HEK293 (cell line): ENCODE data around the gene GPS1.
A peak's percentile ranks its signal among the peaks of the same experiment; 100 is the strongest.

Source experiments
- CTCF ChIA-PET: fragments of 350-600 bp; formaldehyde crosslinking; extraction: SDS; loops from one replicate; lab custom pipeline; 2021; ENCODE audit warnings: antibody characterized with exemption; lab: Yijun Ruan, JAX
- POLR2A ChIA-PET: fragments of 300-600 bp; formaldehyde crosslinking; extraction: SDS; loops from one replicate; lab custom pipeline; 2020; ENCODE audit warnings: antibody characterized with exemption, inconsistent platforms; lab: Yijun Ruan, JAX
- H3K27ac ChIP-seq: fragments of 200-500 bp; sonication (Bioruptor generic); 2 replicates; pipeline ENCODE4 v1.5.1; 2014; ENCODE audit warnings: low read depth, low read length, control low read depth, inconsistent platforms; ENCODE audit errors: extremely low read depth
- H3K36me3 ChIP-seq, 2 experiments: fragments of 200-500 bp in 1 of 2; sonication (Bioruptor generic) in 1 of 2; 1 replicate in 1 of 2; 2 replicates in 1 of 2; pipeline ENCODE4 v1.5.1; 2014 to 2017; ENCODE audit warnings: inconsistent platforms in 2 of 2, low read length in 2 of 2; ENCODE audit not compliant: control insufficient read depth in 2 of 2, insufficient read depth in 1 of 2
- H3K4me1 ChIP-seq: fragments of 200-500 bp; sonication (Bioruptor generic); 2 replicates; pipeline ENCODE4 v1.5.1; 2014; ENCODE audit warnings: mild to moderate bottlenecking, low read length, inconsistent platforms; ENCODE audit not compliant: control insufficient read depth, insufficient read depth
- H3K4me3 ChIP-seq: 2 replicates; pipeline ENCODE4 v1.5.1; 2011; ENCODE audit warnings: low read depth, mild to moderate bottlenecking, control low read depth, low read length, moderate library complexity
- H3K9me3 ChIP-seq: fragments of 200-500 bp; sonication (Bioruptor generic); 2 replicates; pipeline ENCODE4 v1.5.1; 2014; ENCODE audit warnings: low read depth, low read length, inconsistent platforms; ENCODE audit not compliant: control insufficient read depth, insufficient read depth
- ATF2 ChIP-seq: fragments of 450-650 bp; formaldehyde crosslinking; IDR thresholded peaks from 2 replicates; pipeline ENCODE4 v1.5.1; 2016; ENCODE audit warnings: missing biosample characterization, missing genetic modification characterization, low read depth
- GLIS1 ChIP-seq: fragments of 450-650 bp; formaldehyde crosslinking; IDR thresholded peaks from 2 replicates; pipeline ENCODE4 v1.5.1; 2016; ENCODE audit warnings: missing biosample characterization, missing genetic modification characterization
- GLIS2 ChIP-seq: fragments of 450-650 bp; formaldehyde crosslinking; IDR thresholded peaks from 2 replicates; pipeline ENCODE4 v1.5.1; 2016; ENCODE audit warnings: missing biosample characterization, missing genetic modification characterization
- KLF17 ChIP-seq: fragments of 450-650 bp; formaldehyde crosslinking; IDR thresholded peaks from 2 replicates; pipeline ENCODE4 v1.5.1; 2016; ENCODE audit warnings: missing biosample characterization, missing genetic modification characterization
- PATZ1 ChIP-seq: fragments of 450-650 bp; formaldehyde crosslinking; IDR thresholded peaks from 2 replicates; pipeline ENCODE4 v1.5.1; 2016; ENCODE audit warnings: missing biosample characterization, missing genetic modification characterization
- ZBTB17 ChIP-seq: fragments of 450-650 bp; formaldehyde crosslinking; IDR thresholded peaks from 2 replicates; pipeline ENCODE4 v1.5.1; 2016; ENCODE audit warnings: missing biosample characterization, missing genetic modification characterization
- ZFP69B ChIP-seq: fragments of 450-650 bp; formaldehyde crosslinking; IDR thresholded peaks from 2 replicates; pipeline ENCODE4 v1.5.1; 2016; ENCODE audit warnings: missing biosample characterization, missing genetic modification characterization
- ZNF423 ChIP-seq: fragments of 450-650 bp; formaldehyde crosslinking; IDR thresholded peaks from 2 replicates; pipeline ENCODE4 v1.5.1; 2016; ENCODE audit warnings: missing biosample characterization, missing genetic modification characterization
- ZNF514 ChIP-seq: fragments of 450-650 bp; formaldehyde crosslinking; IDR thresholded peaks from 2 replicates; pipeline ENCODE4 v1.5.1; 2016; ENCODE audit warnings: missing biosample characterization, missing genetic modification characterization
- ZNF610 ChIP-seq: fragments of 450-650 bp; formaldehyde crosslinking; IDR thresholded peaks from 2 replicates; pipeline ENCODE4 v1.5.1; 2016; ENCODE audit warnings: missing biosample characterization, missing genetic modification characterization, borderline replicate concordance
- ZNF664 ChIP-seq: fragments of 450-650 bp; formaldehyde crosslinking; IDR thresholded peaks from 2 replicates; pipeline ENCODE4 v1.5.1; 2016; ENCODE audit warnings: missing biosample characterization, missing genetic modification characterization
- TF ChIP-seq, protein P1 (sequence below): fragments of 450-650 bp; formaldehyde crosslinking; IDR thresholded peaks from 2 replicates; pipeline ENCODE4 v1.5.1; 2016; ENCODE audit warnings: missing biosample characterization, missing genetic modification characterization

Gene GPS1

GRCh38 chr17:82076785-82077591, 25.3 kb downstream of the GPS1 start:
- Histone ChIP-seq H3K36me3 (peaks cover 12 to 46% of the 10 kb centered on the region in 2 experiments), H3K4me1 (no peaks in the 10 kb centered on the region), H3K9me3 (no peaks in the 10 kb centered on the region), H3K27ac (no peak overlapping the region), H3K4me3 (no peak overlapping the region)
- POLR2A ChIA-PET = interaction anchor here (0.9 to 3.1 kb wide), 9 partner anchors 10 to 54 kb away, joined by 3 to 15 read pairs (median 6); partner anchors contain the start of genes CENPX, DUS1L and LRRC45
- no peak for TF ChIP-seq ZNF610 (tag by site-specific recombination)
- TF ChIP-seq ZFP69B (tag by site-specific recombination) = no peak
- TF ChIP-seq GLIS2 = 0 out of 2 replicates have a peak, but pooled peaks have one; percentile 8
- TF ChIP-seq KLF17 (tag by site-specific recombination) = no peak
- TF ChIP-seq, protein P1, sequence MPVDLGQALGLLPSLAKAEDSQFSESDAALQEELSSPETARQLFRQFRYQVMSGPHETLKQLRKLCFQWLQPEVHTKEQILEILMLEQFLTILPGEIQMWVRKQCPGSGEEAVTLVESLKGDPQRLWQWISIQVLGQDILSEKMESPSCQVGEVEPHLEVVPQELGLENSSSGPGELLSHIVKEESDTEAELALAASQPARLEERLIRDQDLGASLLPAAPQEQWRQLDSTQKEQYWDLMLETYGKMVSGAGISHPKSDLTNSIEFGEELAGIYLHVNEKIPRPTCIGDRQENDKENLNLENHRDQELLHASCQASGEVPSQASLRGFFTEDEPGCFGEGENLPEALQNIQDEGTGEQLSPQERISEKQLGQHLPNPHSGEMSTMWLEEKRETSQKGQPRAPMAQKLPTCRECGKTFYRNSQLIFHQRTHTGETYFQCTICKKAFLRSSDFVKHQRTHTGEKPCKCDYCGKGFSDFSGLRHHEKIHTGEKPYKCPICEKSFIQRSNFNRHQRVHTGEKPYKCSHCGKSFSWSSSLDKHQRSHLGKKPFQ = no peak
- TF ChIP-seq ATF2 = no peak
- no peak for TF ChIP-seq ZNF664 (tag by site-specific recombination)
- CTCF ChIA-PET = interaction anchor here (0.6 to 2.2 kb wide), 3 partner anchors 16 to 47 kb away, joined by 3 to 13 read pairs (median 5); no protein-coding TSS in a partner anchor

- H3K4me1 ChIP-seq = no peaks in the 10 kb centered on the region
- peaks cover 12 to 54% of the 10 kb centered on the region in 2 experiments for H3K36me3 ChIP-seq
- POLR2A ChIA-PET = interaction anchor here (1.0 to 3.1 kb wide), 4 partner anchors 9 to 21 kb away, joined by 5 to 15 read pairs (median 9); partner anchors contain the start of gene DUS1L
- H3K4me3 ChIP-seq = no peak overlapping the region
- TF ChIP-seq ZNF423 (tag by site-specific recombination) = no peak
- no peak for TF ChIP-seq ZNF514
- TF ChIP-seq GLIS1 (tag by site-specific recombination) = peak; percentile 24; the same call in 1 of the 2 replicates
- TF ChIP-seq GLIS2 = 0 out of 2 replicates have a peak, but pooled peaks have one; percentile 39
- peak; percentile 31; the same call in 1 of the 2 replicates for TF ChIP-seq PATZ1 (tag by site-specific recombination)
- TF ChIP-seq ZBTB17 (tag by site-specific recombination) = no peak
- no peaks in the 10 kb centered on the region for H3K9me3 ChIP-seq
- CTCF ChIA-PET = interaction anchor here (0.6 to 2.2 kb wide), 2 partner anchors 17 to 48 kb away, joined by 3 to 13 read pairs; no protein-coding TSS in a partner anchor
- H3K27ac ChIP-seq = peak overlapping the region; percentile 11; the same call in 1 of the 2 replicates
Measured at GRCh38 chr17:82077617-82078358, 26.1 kb downstream of the GPS1 start.
